Right renal pelvis (tissue), 4 donors: ENCODE measurements around the gene ZSCAN1. TPM values are rescaled to one million over a fixed set of nuclear protein-coding genes. Genes with fewer than 3 reads are reported as not detected.

ENCODE experiments used
- polyA plus RNA-seq, 4 donors: library from polyadenylated mRNA; unstranded; fragments of 120-200 nt; gene quantifications; one replicate each; pipeline ENCODE4 v1.2.1, GENCODE V29; 2013; ENCODE audit not compliant: insufficient read length in 4 of 4

ZSCAN1 gene
- polyA plus RNA-seq, 4 donors = 2.0 to 5.7 (median 3.9) TPM

Other genes starting within 250 kb of the ZSCAN1 start
- gene ZNF552, start 219.1 kb upstream of the ZSCAN1 start, polyA plus RNA-seq = 10 to 100 TPM; 14.4 to 19.5 (median 15.7) TPM
- 10 to 100 TPM; 11.3 to 14.1 (median 13.6) TPM for gene ZNF587B, start 203.7 kb upstream of the ZSCAN1 start, polyA plus RNA-seq
- gene ZNF587, start 184.2 kb upstream of the ZSCAN1 start, polyA plus RNA-seq = 10 to 100 TPM; 19.8 to 30.7 (median 24.3) TPM
- gene ZNF814, start 145.0 kb upstream of the ZSCAN1 start, polyA plus RNA-seq = 10 to 100 TPM; 45.2 to 66.4 (median 52.7) TPM
- gene ZNF417, start 117.4 kb upstream of the ZSCAN1 start, polyA plus RNA-seq = 10 to 100 TPM; 20.3 to 23.1 (median 21.8) TPM
- gene ZNF418, start 98.6 kb upstream of the ZSCAN1 start, polyA plus RNA-seq = 10 to 100 TPM; 19.0 to 21.9 (median 19.5) TPM
- 10 to 100 TPM in 1 of 4 donors, 1 to 10 TPM in 3; 8.1 to 10.3 (median 9.1) TPM for gene ZNF256, start 86.3 kb upstream of the ZSCAN1 start, polyA plus RNA-seq
- gene C19orf18, start 59.5 kb upstream of the ZSCAN1 start, polyA plus RNA-seq = 1 to 10 TPM; 1.4 to 3.5 (median 1.7) TPM
- 10 to 100 TPM; 30.7 to 33.9 (median 32.3) TPM for gene ZNF606, start 31.2 kb upstream of the ZSCAN1 start, polyA plus RNA-seq
- 10 to 100 TPM; 18.6 to 23.1 (median 22.2) TPM for gene ZNF135, start 25.3 kb downstream of the ZSCAN1 start, polyA plus RNA-seq
- 100 to 1,000 TPM in 1 of 4 donors, 10 to 100 TPM in 3; 85.2 to 114 (median 86.2) TPM for gene ZSCAN18, start 64.2 kb downstream of the ZSCAN1 start, polyA plus RNA-seq
- gene ZNF329, start 116.8 kb downstream of the ZSCAN1 start, polyA plus RNA-seq = 10 to 100 TPM; 18.8 to 26.1 (median 24.1) TPM
- 10 to 100 TPM; 18.1 to 22.7 (median 19.1) TPM for gene ZNF274, start 149.0 kb downstream of the ZSCAN1 start, polyA plus RNA-seq
- gene ZNF544, start 194.9 kb downstream of the ZSCAN1 start, polyA plus RNA-seq = 10 to 100 TPM; 29.7 to 37.0 (median 33.2) TPM
- gene ZNF8, start 244.9 kb downstream of the ZSCAN1 start, polyA plus RNA-seq = 1 to 10 TPM; 6.4 to 7.5 (median 7.0) TPM